Measurements from ENCODE around the gene ARHGEF16.

The ARHGEF16 gene

DNA sequence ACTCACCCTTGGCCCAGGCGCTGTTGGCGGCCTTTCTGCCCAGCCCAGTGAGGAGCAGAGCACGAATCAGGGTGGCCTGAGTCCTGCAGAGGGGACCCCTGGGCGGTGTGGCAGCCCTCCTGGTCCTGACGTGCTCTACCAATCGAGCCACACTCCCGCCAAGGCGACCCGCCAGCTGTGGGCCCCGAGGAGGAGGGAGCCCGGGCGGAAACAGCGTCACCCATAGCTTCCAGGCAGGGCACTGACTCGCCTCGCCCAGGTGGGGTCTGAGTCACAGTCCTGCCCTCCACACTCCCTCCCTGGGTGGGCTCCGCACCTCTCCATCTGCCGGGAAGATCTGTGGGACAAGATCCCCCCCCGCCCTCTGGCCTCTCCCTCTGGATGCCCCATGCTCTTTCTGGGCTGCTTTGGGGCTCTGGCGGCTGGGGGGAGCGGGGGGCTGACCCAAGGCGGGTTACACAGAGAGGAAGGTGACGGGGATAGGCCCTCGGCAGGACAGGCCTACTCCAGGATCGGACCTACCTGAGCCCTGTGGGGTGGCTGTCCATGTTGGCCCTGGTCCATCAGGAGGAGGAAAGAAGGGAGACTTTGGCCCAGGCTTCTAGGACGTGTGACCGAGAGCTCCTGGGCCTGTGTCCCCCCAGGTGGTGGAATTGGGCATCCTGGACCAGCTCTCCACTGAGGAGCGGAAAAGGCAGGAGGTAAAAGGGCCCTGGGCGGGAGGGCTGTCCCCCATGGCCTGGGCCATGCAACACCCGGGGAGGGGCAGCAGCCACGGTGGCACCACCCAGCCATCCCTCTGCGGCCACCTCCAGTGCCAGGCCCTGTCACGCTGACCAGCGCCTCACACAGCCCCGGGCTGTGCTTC lies 14.0 kb downstream of the ARHGEF16 start:
- H3F3A ChIP-seq (ENCODE audit: insufficient read depth, low read length) = no peaks in the 10 kb centered on the region
- H2AFZ ChIP-seq (ENCODE audit: low read length) = no peak overlapping the region
- TF ChIP-seq EZH2phosphoT487 (IDR thresholded peaks at IDR 0.05; ENCODE audit: low read length) (no peak), EZH2 (optimal IDR thresholded peaks at IDR 0.05; ENCODE audit: low read depth, low read length) (no peak)
- TF ChIP-seq, protein P1, sequence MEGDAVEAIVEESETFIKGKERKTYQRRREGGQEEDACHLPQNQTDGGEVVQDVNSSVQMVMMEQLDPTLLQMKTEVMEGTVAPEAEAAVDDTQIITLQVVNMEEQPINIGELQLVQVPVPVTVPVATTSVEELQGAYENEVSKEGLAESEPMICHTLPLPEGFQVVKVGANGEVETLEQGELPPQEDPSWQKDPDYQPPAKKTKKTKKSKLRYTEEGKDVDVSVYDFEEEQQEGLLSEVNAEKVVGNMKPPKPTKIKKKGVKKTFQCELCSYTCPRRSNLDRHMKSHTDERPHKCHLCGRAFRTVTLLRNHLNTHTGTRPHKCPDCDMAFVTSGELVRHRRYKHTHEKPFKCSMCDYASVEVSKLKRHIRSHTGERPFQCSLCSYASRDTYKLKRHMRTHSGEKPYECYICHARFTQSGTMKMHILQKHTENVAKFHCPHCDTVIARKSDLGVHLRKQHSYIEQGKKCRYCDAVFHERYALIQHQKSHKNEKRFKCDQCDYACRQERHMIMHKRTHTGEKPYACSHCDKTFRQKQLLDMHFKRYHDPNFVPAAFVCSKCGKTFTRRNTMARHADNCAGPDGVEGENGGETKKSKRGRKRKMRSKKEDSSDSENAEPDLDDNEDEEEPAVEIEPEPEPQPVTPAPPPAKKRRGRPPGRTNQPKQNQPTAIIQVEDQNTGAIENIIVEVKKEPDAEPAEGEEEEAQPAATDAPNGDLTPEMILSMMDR (IDR thresholded peaks at IDR 0.05; ENCODE audit: low read length) = no peak
- peaks cover 87% of the 10 kb centered on the region for H3K27me3 ChIP-seq (replicated peaks; ENCODE audit: insufficient read depth, low read length)
- no peak overlapping the region for H3K27ac ChIP-seq (ENCODE audit: low read length)
- no peak for DNase-seq
- H3K9ac ChIP-seq (ENCODE audit: low read length) = no peak overlapping the region
- H3K9me3 ChIP-seq (replicated peaks; ENCODE audit: insufficient read depth, low read length) = no peaks in the 10 kb centered on the region
- no peak overlapping the region for H3K4me2 ChIP-seq (ENCODE audit: low read depth, low read length)
- H3K4me3 ChIP-seq (ENCODE audit: low read length) = no peak overlapping the region
- H4K20me1 ChIP-seq (ENCODE audit: insufficient read depth, low read length) = no peaks in the 10 kb centered on the region
- no peaks in the 10 kb centered on the region for H3K4me1 ChIP-seq (ENCODE audit: low read length)
- no peaks in the 10 kb centered on the region for H3K79me2 ChIP-seq (ENCODE audit: low read length)
- H3K9me2 ChIP-seq (replicated peaks; ENCODE audit: insufficient read depth, low read length) = no peaks in the 10 kb centered on the region
- H3K36me3 ChIP-seq (replicated peaks; ENCODE audit: insufficient read depth, low read length) = no peaks in the 10 kb centered on the region

DNA sequence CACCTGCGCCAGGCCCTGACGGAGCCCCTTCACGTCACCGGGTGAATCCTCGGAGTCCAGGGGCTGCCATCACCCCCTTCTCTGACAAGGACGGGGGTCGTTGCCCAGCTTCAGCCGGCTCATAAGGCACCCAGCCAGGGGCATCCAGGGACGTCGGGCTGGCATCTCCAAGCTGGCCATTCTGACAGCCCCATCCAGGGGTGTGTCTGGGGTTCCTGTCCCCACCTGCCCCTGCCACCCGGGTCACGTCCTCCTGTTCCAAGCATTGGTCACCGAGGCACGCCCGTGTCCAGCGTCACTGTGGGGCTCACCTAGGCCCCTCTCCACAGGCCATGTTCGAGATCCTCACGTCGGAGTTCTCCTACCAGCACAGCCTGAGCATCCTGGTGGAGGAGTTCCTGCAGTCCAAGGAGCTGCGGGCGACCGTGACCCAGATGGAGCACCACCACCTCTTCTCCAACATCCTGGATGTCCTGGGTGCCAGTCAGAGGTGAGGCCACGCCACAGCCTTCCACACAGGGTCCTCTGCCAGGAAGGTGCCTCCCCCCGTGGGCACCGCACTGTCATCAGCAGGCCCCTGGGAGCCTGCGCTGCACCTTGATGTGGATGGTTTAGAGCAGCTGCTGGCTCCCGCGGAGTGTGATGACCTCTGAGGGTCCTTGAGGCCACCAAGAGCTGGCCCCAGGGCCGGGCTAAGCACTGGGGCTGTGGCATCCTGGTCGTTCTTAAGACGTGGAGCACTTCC lies 14.8 kb downstream of the ARHGEF16 start:
- Histone ChIP-seq H4K20me1 (ENCODE audit: insufficient read depth, low read length) (no peaks in the 10 kb centered on the region), H3K4me2 (ENCODE audit: low read depth, low read length) (no peak overlapping the region), H3K9ac (ENCODE audit: low read length) (no peak overlapping the region), H3K27me3 (replicated peaks; ENCODE audit: insufficient read depth, low read length) (peaks cover 86% of the 10 kb centered on the region), H3F3A (ENCODE audit: insufficient read depth, low read length) (no peaks in the 10 kb centered on the region), H3K4me3 (ENCODE audit: low read length) (no peak overlapping the region), H3K9me3 (replicated peaks; ENCODE audit: insufficient read depth, low read length) (no peaks in the 10 kb centered on the region), H3K36me3 (replicated peaks; ENCODE audit: insufficient read depth, low read length) (no peaks in the 10 kb centered on the region), H3K79me2 (ENCODE audit: low read length) (no peaks in the 10 kb centered on the region), H3K4me1 (ENCODE audit: low read length) (no peaks in the 10 kb centered on the region), H3K27ac (ENCODE audit: low read length) (no peak overlapping the region), H3K9me2 (replicated peaks; ENCODE audit: insufficient read depth, low read length) (no peaks in the 10 kb centered on the region), H2AFZ (ENCODE audit: low read length) (no peak overlapping the region)
- no peak for DNase-seq
- TF ChIP-seq EZH2phosphoT487 (IDR thresholded peaks at IDR 0.05; ENCODE audit: low read length) = no peak
- TF ChIP-seq, protein P1 (IDR thresholded peaks at IDR 0.05; ENCODE audit: low read length) = no peak
- TF ChIP-seq EZH2 (optimal IDR thresholded peaks at IDR 0.05; ENCODE audit: low read depth, low read length) = no peak

DNA sequence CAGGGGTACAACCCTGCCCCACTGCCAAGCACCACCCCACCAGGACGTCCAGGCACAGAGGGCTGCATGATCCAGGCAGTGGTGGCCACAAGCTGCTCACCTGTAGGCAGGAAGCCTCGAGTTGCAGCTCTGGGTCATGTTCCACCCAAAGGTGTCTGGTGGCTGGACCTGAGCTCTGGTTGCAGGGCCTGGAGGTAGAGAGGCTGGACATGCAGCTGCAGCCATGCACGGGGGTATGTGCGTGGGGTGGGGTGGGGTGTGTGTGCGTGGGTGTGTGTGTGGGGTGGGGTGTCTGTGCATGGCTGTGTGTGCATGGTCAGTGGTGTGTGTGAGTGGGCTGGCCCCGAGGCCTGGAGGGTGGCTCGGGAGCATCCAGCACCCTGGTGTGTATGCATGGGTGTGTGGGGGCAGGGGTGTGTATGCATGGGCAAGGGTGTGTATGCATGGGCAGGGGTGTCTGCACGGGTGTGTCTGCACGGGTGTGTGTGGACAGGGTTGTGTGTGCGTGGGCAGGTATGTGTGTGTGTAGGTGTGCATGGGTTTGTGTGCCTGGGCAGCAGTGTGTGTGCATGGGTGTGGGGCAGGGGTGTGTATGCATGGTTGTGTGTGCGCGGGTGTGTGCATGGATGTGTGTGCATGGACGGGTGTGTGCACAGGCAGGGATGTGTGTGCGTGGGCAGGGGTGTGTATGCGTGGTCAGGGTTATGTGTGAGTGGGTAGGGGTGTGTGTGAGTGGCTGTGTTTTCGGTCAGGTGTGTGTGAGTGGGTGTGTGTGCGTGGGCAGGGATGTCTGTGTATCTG lies 15.6 kb downstream of the ARHGEF16 start:
- H3K36me3 ChIP-seq (replicated peaks; ENCODE audit: insufficient read depth, low read length) = no peaks in the 10 kb centered on the region
- no peaks in the 10 kb centered on the region for H3K9me2 ChIP-seq (replicated peaks; ENCODE audit: insufficient read depth, low read length)
- H3F3A ChIP-seq (ENCODE audit: insufficient read depth, low read length) = no peaks in the 10 kb centered on the region
- no peak for DNase-seq
- no peaks in the 10 kb centered on the region for H3K4me1 ChIP-seq (ENCODE audit: low read length)
- H3K4me2 ChIP-seq (ENCODE audit: low read depth, low read length) = no peak overlapping the region
- peaks cover 78% of the 10 kb centered on the region for H3K27me3 ChIP-seq (replicated peaks; ENCODE audit: insufficient read depth, low read length)
- no peaks in the 10 kb centered on the region for H4K20me1 ChIP-seq (ENCODE audit: insufficient read depth, low read length)
- no peak overlapping the region for H3K27ac ChIP-seq (ENCODE audit: low read length)
- no peaks in the 10 kb centered on the region for H3K9me3 ChIP-seq (replicated peaks; ENCODE audit: insufficient read depth, low read length)
- H2AFZ ChIP-seq (ENCODE audit: low read length) = no peak overlapping the region
- TF ChIP-seq EZH2 (optimal IDR thresholded peaks at IDR 0.05; ENCODE audit: low read depth, low read length) = no peak
- TF ChIP-seq, protein P1 (IDR thresholded peaks at IDR 0.05; ENCODE audit: low read length) = no peak
- TF ChIP-seq EZH2phosphoT487 (IDR thresholded peaks at IDR 0.05; ENCODE audit: low read length) = no peak
- no peaks in the 10 kb centered on the region for H3K79me2 ChIP-seq (ENCODE audit: low read length)
- no peak overlapping the region for H3K9ac ChIP-seq (ENCODE audit: low read length)
- H3K4me3 ChIP-seq (ENCODE audit: low read length) = no peak overlapping the region
